RWPE2 (cell line): Measurements from ENCODE around the gene ADCY2.

Experiments
- ATAC-seq: fragments of 200-7000 bp; cut with Tn5 transposase; 3 replicates; pipeline ENCODE4 v1.9.1; 2021; ENCODE audit warnings: low read depth
- DNase-seq: peaks from one replicate; pipeline ENCODE4 v3.0.0-alpha.2; 2020; ENCODE audit warnings: low spot score
- H3K27ac ChIP-seq: fragments of 450-650 bp; 2 replicates; pipeline ENCODE4 v1.5.1; 2017; ENCODE audit warnings: mild to moderate bottlenecking; ENCODE audit not compliant: poor library complexity, severe bottlenecking
- H3K27me3 ChIP-seq: fragments of 250-450 bp; sonication (Bioruptor Pico); 2 replicates; pipeline ENCODE4 v1.5.1; 2021; ENCODE audit warnings: mild to moderate bottlenecking, moderate library complexity; ENCODE audit not compliant: insufficient read depth, poor library complexity, severe bottlenecking
- H3K36me3 ChIP-seq: fragments of 250-450 bp; sonication (Bioruptor Pico); 2 replicates; pipeline ENCODE4 v1.5.1; 2020; ENCODE audit warnings: low read depth, mild to moderate bottlenecking, moderate library complexity
- H3K4me1 ChIP-seq: fragments of 250-450 bp; sonication (Bioruptor Pico); 2 replicates; pipeline ENCODE4 v1.5.1; 2021; ENCODE audit warnings: mild to moderate bottlenecking, moderate library complexity; ENCODE audit not compliant: insufficient read depth, poor library complexity, severe bottlenecking
- H3K4me3 ChIP-seq: fragments of 250-450 bp; sonication (Bioruptor Pico); 2 replicates; pipeline ENCODE4 v1.5.1; 2021; ENCODE audit warnings: mild to moderate bottlenecking, moderate library complexity; ENCODE audit not compliant: severe bottlenecking
- H3K9me3 ChIP-seq: fragments of 250-450 bp; sonication (Bioruptor Pico); 2 replicates; pipeline ENCODE4 v1.5.1; 2021; ENCODE audit warnings: mild to moderate bottlenecking, moderate library complexity; ENCODE audit not compliant: severe bottlenecking
- CTCF ChIP-seq: fragments of 450-650 bp; IDR thresholded peaks from one replicate; pipeline ENCODE4 v1.5.1; 2017; ENCODE audit warnings: mild to moderate bottlenecking, moderate library complexity; ENCODE audit not compliant: poor library complexity, severe bottlenecking

ADCY2 gene

GRCh38 chr5:7770436-7770835 lies 374.5 kb downstream of the ADCY2 start:
- no peak for TF ChIP-seq CTCF
- no peaks in the 10 kb centered on the region for H3K9me3 ChIP-seq
- no peak overlapping the region for H3K27ac ChIP-seq
- H3K36me3 ChIP-seq, result no peaks in the 10 kb centered on the region
- no peak for DNase-seq
- H3K27me3 ChIP-seq, result no peaks in the 10 kb centered on the region
- no peak overlapping the region for H3K4me3 ChIP-seq
- no peak for ATAC-seq
- H3K4me1 ChIP-seq, result no peaks in the 10 kb centered on the region

- Histone ChIP-seq H3K27me3 (no peaks in the 10 kb centered on the region), H3K27ac (no peak overlapping the region), H3K9me3 (no peaks in the 10 kb centered on the region), H3K36me3 (no peaks in the 10 kb centered on the region), H3K4me1 (no peaks in the 10 kb centered on the region), H3K4me3 (no peak overlapping the region)
- ATAC-seq (no peak), DNase-seq (no peak)
- no peak for TF ChIP-seq CTCF
Measured at GRCh38 chr5:7772141-7772540, 376.2 kb downstream of the ADCY2 start.

GRCh38 chr5:7773178-7773577 lies 377.2 kb downstream of the ADCY2 start:
- no peaks in the 10 kb centered on the region for H3K9me3 ChIP-seq
- DNase-seq (no peak), ATAC-seq (no peak)
- no peaks in the 10 kb centered on the region for H3K4me1 ChIP-seq
- TF ChIP-seq CTCF, result no peak
- H3K4me3 ChIP-seq, result no peak overlapping the region
- no peaks in the 10 kb centered on the region for H3K27me3 ChIP-seq
- H3K27ac ChIP-seq, result no peak overlapping the region
- no peaks in the 10 kb centered on the region for H3K36me3 ChIP-seq

GRCh38 chr5:7776442-7776841 lies 380.5 kb downstream of the ADCY2 start:
- Histone ChIP-seq H3K36me3 (no peaks in the 10 kb centered on the region), H3K4me3 (no peak overlapping the region), H3K27me3 (peaks cover 3% of the 10 kb centered on the region), H3K9me3 (no peaks in the 10 kb centered on the region), H3K27ac (no peak overlapping the region), H3K4me1 (no peaks in the 10 kb centered on the region)
- ATAC-seq, result no peak
- no peak for DNase-seq
- no peak for TF ChIP-seq CTCF

GRCh38 chr5:7779019-7780005 lies 383.4 kb downstream of the ADCY2 start:
- no peak for ATAC-seq

More at GRCh38 chr5:7779019-7780005, 383.4 kb downstream of the ADCY2 start:
- no peaks in the 10 kb centered on the region for H3K4me1 ChIP-seq
- peaks cover 3% of the 10 kb centered on the region for H3K27me3 ChIP-seq
- no peaks in the 10 kb centered on the region for H3K36me3 ChIP-seq
- TF ChIP-seq CTCF, result no peak
- H3K9me3 ChIP-seq, result no peaks in the 10 kb centered on the region
- no peak overlapping the region for H3K4me3 ChIP-seq
- no peak overlapping the region for H3K27ac ChIP-seq
- no peak for DNase-seq
